MM.1S (cell line): ENCODE data around the gene FAM185A.
"Not testable (repeated sequence)": the region's sequence is repeated elsewhere in the genome, so short reads cannot be mapped to it uniquely, and the experiment has no call there.

Source experiments
- EZH2 ChIP-seq: fragments of 300-600 bp; sonication (generic); optimal IDR thresholded peaks from 2 replicates; pipeline ENCODE3; 2017; ENCODE audit warnings: low read depth, mild to moderate bottlenecking, antibody characterized with exemption, low read length, mixed read lengths
- EZH2phosphoT487 ChIP-seq: fragments of 300-600 bp; sonication (generic); IDR thresholded peaks from 2 replicates; pipeline ENCODE4 v1.6.1; 2018; ENCODE audit warnings: antibody characterized with exemption, low read length

- TF ChIP-seq EZH2phosphoT487, EZH2: not testable (repeated sequence)
Measured at GRCh38 chr7:102718491-102718890, 30.3 kb upstream of the FAM185A start.
